Nephron (organoid): ENCODE data around the gene IQCF6.

ENCODE experiments used
- H3K27ac Mint-ChIP-seq, 3 experiments: 2 replicates each; pipeline ENCODE4 v1.8.0; 2020; ENCODE audit warnings: mixed read lengths in 3 of 3, mild to moderate bottlenecking in 2 of 3, moderate library complexity in 1 of 3
- H3K27me3 Mint-ChIP-seq: 2 replicates; pipeline ENCODE4 v1.8.0; 2021; ENCODE audit warnings: low read depth, mild to moderate bottlenecking, moderate library complexity, mixed read lengths
- H3K36me3 Mint-ChIP-seq: 2 replicates; pipeline ENCODE4 v1.8.0; 2020; ENCODE audit warnings: low read depth, mixed read lengths
- H3K4me1 Mint-ChIP-seq: 2 replicates; pipeline ENCODE4 v1.8.0; 2020; ENCODE audit warnings: mixed read lengths
- H3K4me3 Mint-ChIP-seq, 3 experiments: 2 replicates each; pipeline ENCODE4 v1.8.0; 2020; ENCODE audit warnings: mild to moderate bottlenecking in 3 of 3, mixed read lengths in 3 of 3, moderate library complexity in 2 of 3
- H3K9me3 Mint-ChIP-seq: 2 replicates; pipeline ENCODE4 v1.8.0; 2020; ENCODE audit warnings: mixed read lengths
- CTCF ChIP-seq, 3 experiments: fragments of 200-600 bp; sonication (generic); IDR thresholded peaks; one replicate each; pipeline ENCODE4 v1.5.0; 2021; ENCODE audit warnings: antibody characterized with exemption in 3 of 3; ENCODE audit not compliant: unreplicated experiment in 3 of 3

The IQCF6 gene

DNA sequence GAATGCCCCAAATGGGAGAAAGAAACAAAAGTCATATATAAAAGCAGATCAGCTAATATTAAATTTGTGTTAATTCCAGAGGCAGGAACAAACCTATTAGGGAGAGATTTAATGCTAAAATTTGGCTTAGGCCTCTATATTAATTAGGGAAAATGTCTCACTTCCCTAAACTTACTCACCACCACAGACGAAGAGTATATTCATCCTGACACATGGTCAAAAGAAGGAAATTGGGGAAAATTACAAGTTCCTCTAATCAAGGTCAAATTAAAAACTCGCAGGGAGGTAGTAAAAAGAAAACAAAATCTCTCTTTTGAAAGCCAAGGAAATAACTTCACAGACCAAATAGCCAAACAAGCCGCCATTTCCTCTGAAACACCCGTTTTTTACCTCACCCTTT, 39.9 kb downstream of the IQCF6 start:
- no peaks in the 10 kb centered on the region for H3K4me1 Mint-ChIP-seq
- no peak overlapping the region for H3K27ac Mint-ChIP-seq
- peaks cover 3% of the 10 kb centered on the region for H3K9me3 Mint-ChIP-seq
- peaks cover 36% of the 10 kb centered on the region for H3K27me3 Mint-ChIP-seq
- no peak overlapping the region for H3K4me3 Mint-ChIP-seq
- TF ChIP-seq CTCF (IDR thresholded peaks at IDR 0.05; ENCODE audit: unreplicated experiment in 3 of 3), result no peak
- H3K36me3 Mint-ChIP-seq, result no peaks in the 10 kb centered on the region

DNA sequence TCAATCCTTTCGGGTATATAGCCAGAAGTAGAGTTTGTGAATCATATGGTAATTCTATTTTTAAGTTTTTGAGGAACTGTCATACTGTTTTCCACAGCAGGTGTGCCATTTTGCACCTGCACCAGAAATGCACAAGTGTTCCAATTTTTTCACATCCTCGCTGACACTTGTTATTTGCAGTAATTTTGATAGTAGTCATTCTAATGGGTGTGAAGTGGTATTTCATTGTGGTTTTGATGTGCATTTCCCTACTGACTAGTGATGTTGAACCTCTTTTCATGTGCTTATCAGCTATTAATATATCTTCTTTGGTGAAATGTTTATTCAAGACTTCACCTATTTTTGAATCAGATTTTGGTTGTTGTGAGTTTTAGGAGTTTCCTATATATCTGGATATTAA, 43.1 kb downstream of the IQCF6 start:
- Mint-ChIP-seq H3K4me3 (no peak overlapping the region), H3K4me1 (no peaks in the 10 kb centered on the region), H3K36me3 (no peaks in the 10 kb centered on the region), H3K27me3 (peaks cover 41% of the 10 kb centered on the region), H3K9me3 (no peaks in the 10 kb centered on the region), H3K27ac (no peak overlapping the region)
- TF ChIP-seq CTCF (IDR thresholded peaks at IDR 0.05; ENCODE audit: unreplicated experiment in 3 of 3), result no peak

DNA sequence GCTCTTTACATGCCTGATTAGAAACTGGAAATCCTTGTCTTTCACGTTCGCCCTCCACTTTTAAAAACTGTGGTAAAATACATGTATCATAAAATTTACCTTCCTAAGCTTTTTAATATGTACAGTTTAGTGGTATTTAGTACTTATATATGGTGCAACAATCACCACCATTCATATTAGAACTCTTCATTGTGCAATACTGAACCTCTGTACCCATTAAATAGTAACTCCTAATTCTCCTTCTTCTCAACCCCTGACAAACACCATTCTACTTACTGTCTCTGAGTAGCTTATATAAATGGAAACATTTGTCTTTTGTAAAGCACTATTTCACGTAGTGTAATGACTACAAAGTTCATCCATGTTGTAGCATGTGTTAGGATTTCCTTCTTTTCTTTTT, 44.0 kb downstream of the IQCF6 start:
- no peak overlapping the region for H3K27ac Mint-ChIP-seq
- H3K4me3 Mint-ChIP-seq, result no peak overlapping the region
- no peaks in the 10 kb centered on the region for H3K9me3 Mint-ChIP-seq
- no peaks in the 10 kb centered on the region for H3K4me1 Mint-ChIP-seq
- peaks cover 42% of the 10 kb centered on the region for H3K27me3 Mint-ChIP-seq
- no peaks in the 10 kb centered on the region for H3K36me3 Mint-ChIP-seq
- no peak for TF ChIP-seq CTCF (IDR thresholded peaks at IDR 0.05; ENCODE audit: unreplicated experiment in 3 of 3)

GRCh38 chr3:51734572-51734907, 44.5 kb downstream of the IQCF6 start:
- no peak for TF ChIP-seq CTCF (IDR thresholded peaks at IDR 0.05; ENCODE audit: unreplicated experiment in 3 of 3)
- Mint-ChIP-seq H3K27ac (no peak overlapping the region), H3K9me3 (no peaks in the 10 kb centered on the region)

GRCh38 chr3:51733859-51734571, 45.0 kb downstream of the IQCF6 start:
- H3K36me3 Mint-ChIP-seq, result no peaks in the 10 kb centered on the region
- no peak for TF ChIP-seq CTCF (IDR thresholded peaks at IDR 0.05; ENCODE audit: unreplicated experiment in 3 of 3)
- no peak overlapping the region for H3K4me3 Mint-ChIP-seq
- H3K27ac Mint-ChIP-seq, result no peak overlapping the region
- no peaks in the 10 kb centered on the region for H3K4me1 Mint-ChIP-seq
- H3K9me3 Mint-ChIP-seq, result no peaks in the 10 kb centered on the region
- H3K27me3 Mint-ChIP-seq, result peaks cover 36% of the 10 kb centered on the region

More at GRCh38 chr3:51734572-51734907, 44.5 kb downstream of the IQCF6 start:
- Mint-ChIP-seq H3K4me1 (no peaks in the 10 kb centered on the region), H3K27me3 (peaks cover 41% of the 10 kb centered on the region), H3K36me3 (no peaks in the 10 kb centered on the region), H3K4me3 (no peak overlapping the region)

DNA sequence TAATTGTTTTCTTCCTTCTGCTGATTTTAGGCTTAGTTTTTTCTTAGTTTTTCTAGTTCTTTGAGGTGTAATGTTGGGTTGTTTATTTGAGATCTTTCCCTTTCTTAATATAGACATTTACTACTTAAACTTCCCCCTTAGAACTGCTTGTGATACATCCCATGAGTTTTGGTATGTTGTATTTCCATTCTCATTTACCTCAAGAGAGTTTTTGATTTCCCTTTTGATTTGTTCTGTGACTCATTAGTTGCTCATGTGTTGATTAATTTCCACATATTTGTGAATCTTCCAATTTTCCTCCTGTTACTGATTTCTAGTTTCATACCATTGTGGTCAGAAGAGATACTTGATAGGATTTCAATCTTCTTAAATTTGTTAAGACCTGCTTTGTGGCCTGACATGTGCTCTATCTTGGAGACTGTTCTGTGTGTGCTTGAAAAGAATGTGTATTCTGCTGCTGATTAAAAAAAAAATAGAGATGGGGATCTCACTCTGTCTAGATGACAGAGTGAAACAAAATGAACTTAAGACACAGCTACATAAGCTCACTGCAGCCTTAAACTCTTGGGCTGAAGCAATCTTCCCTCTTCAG, 49.9 kb downstream of the IQCF6 start:
- no peak for TF ChIP-seq CTCF (IDR thresholded peaks at IDR 0.05; ENCODE audit: unreplicated experiment in 3 of 3)
- Mint-ChIP-seq H3K36me3 (no peaks in the 10 kb centered on the region), H3K4me1 (no peaks in the 10 kb centered on the region), H3K4me3 (no peak overlapping the region), H3K27ac (no peak overlapping the region), H3K27me3 (peaks cover 14% of the 10 kb centered on the region), H3K9me3 (no peaks in the 10 kb centered on the region)
